HG03066 (cell line): ENCODE measurements around the gene RAB18.
"Not testable (repeated sequence)": the region's sequence is repeated elsewhere in the genome, so short reads cannot be mapped to it uniquely, and the experiment has no call there.

Experiments
- ATAC-seq: cut with Tn5 transposase; IDR thresholded peaks from one replicate; pipeline ENCODE4 v1.9.1; 2021; ENCODE audit warnings: low read depth; ENCODE audit not compliant: unreplicated experiment

RAB18 gene

GRCh38 chr10:27541796-27542729, 38.0 kb downstream of the RAB18 start:
- no peak for ATAC-seq

DNA sequence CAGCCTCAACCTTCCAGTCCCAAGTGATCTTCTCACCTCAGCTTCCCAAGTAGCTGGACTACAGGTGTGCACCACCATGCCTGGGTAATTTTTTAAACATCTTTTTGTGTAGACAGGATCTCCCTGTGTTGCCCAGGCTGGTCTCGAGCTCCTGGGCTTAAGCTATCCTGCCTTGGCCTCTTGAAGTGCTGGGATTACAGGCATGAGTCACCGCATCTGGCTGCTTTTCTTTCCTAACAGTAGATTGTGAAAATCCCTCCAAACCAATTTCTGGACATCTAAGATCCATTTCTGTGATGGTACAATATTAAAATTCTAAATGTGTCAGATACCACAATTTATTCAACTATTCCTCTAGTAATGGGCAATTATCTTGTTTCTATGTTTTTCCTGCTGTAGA, 38.7 kb downstream of the RAB18 start:
- no peak for ATAC-seq

- ATAC-seq, result no peak
Observed at GRCh38 chr10:27547047-27547446, 42.9 kb downstream of the RAB18 start.

- no peak for ATAC-seq
Observed at GRCh38 chr10:27547482-27547881, 43.4 kb downstream of the RAB18 start.

DNA sequence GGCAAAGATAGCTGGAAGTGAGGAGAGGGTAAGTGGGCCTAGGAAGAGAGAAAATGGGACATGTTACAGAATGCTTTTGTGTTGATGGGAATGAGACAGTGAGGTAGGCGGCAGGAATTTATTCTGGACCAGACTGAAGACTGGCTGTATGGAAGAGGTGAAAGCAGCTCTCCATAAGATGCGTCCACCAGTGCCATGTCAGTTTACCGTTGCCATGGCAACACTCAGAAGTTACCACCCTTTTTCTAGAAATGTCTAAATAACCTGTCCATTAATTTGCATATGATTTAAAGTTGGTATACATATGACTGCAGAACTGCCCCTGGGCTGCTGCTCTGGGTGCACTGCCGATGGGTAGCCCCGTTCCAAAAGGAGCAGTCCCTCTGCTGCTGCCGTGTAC, 46.7 kb downstream of the RAB18 start:
- no peak for ATAC-seq

- ATAC-seq, result peak; percentile 56
Observed at GRCh38 chr10:27558612-27559020, 54.5 kb downstream of the RAB18 start.

DNA sequence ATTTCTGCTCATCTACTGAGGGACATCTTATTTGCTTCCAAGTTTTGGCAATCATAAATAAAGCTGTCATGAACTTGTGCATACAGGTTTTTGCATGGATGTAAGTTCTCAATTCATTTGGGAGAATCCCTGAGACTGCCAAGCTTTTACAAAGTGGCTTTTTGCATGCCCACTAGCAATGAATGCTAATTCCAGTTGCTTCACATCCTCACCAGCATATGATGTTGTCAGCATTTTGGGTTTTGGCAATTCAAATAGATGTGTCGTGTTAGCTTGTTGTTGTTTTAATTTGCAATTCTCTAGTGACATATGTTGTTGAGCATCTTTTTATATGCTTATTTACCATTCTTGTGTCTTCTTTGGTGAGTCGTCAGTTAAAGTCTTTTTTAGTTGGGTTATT, 57.2 kb downstream of the RAB18 start:
- no peak for ATAC-seq

- ATAC-seq, result no peak
Observed at GRCh38 chr10:27564398-27564797, 60.3 kb downstream of the RAB18 start.

GRCh38 chr10:27564880-27565279, 60.8 kb downstream of the RAB18 start:
- no peak for ATAC-seq

GRCh38 chr10:27568196-27569175, 64.4 kb downstream of the RAB18 start:
- no peak for ATAC-seq

DNA sequence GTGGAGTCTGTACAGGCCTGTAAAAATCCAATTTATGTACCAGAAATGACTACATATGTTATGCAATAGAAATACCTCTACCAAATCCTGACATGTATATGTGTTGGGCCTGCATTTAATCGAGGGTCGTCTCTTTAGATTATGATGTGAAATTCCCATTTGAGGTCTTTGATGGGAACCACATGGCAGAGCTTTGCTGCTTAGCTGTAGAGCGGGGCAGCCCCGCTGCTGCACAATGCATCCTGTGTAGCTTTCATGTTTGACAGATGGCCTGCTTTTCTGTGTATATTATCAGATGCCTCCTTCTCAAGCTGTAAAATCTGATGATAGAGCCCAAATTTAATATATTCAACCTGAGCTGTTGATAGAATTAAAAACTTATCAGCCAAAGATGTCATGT, 65.8 kb downstream of the RAB18 start:
- ATAC-seq, result no peak

GRCh38 chr10:27577038-27577437, 72.9 kb downstream of the RAB18 start:
- ATAC-seq, result not testable (repeated sequence)

GRCh38 chr10:27578316-27578715, 74.2 kb downstream of the RAB18 start:
- ATAC-seq, result no peak

GRCh38 chr10:27581225-27581624, 77.1 kb downstream of the RAB18 start:
- no peak for ATAC-seq

DNA sequence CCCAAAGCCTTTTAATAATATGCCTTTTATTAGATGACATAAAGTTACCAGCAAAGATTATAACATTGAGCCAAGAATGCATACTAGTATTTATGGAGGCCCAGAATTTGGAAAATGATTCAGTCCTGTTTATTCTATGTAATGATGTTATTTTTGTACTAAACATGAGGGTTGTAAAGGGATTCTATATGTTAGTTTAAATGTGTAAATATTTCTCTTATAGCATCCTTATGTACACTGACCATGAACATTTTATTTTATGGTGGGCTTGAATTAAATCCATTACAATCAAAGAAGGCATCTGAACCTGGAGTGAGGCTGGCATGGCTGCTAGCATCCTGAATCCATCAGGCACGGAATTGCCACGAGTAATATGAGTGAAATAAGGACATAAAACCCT, 80.2 kb downstream of the RAB18 start:
- no peak for ATAC-seq
